Right lobe of liver (tissue), 4 donors: ENCODE data around the gene SFI1.
"Not testable (repeated sequence)": the region's sequence is repeated elsewhere in the genome, so short reads cannot be mapped to it uniquely, and the experiment has no call there.

Experiments
- POLR2A ChIP-seq: fragments of 450-650 bp; IDR thresholded peaks from one replicate; pipeline ENCODE4 v1.6.1; 2017; ENCODE audit warnings: antibody characterized with exemption, mild to moderate bottlenecking
- TF ChIP-seq, protein P1 (sequence below), 4 donors: fragments of 200-600 bp in 3 of 4; fragments of 450-650 bp in 1 of 4; IDR thresholded peaks; one replicate each; pipeline versions ENCODE4 v1.5.1 to v1.8.0; 2016 to 2022; ENCODE audit warnings: antibody characterized with exemption in 4 of 4, mild to moderate bottlenecking in 2 of 4
- donor health status: DM: no; HTN: no; CAD: no.
- donor health status: DM: no; HTN: no; CAD: no.
- donor health status: DM: no; HTN: yes; CAD: no.

DNA sequence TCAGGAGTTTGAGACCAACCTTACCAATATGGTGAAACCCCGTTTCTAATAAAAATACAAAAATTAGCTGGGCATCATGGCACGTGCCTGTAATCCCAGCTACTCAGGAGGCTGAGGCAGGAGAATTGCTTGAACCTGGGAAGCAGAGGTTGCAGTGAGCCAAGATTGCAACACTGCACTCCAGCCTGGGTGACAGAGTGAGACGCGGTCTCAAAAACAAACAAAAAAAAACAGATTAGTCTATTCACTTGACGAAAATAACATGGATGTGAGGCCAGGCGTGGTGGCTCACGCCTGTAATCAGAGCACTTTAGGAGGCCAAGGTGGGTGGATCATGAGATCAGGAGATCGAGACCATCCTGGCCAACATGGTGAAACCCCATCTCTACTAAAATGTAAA, 13.9 kb upstream of the SFI1 start:
- TF ChIP-seq, protein P1, sequence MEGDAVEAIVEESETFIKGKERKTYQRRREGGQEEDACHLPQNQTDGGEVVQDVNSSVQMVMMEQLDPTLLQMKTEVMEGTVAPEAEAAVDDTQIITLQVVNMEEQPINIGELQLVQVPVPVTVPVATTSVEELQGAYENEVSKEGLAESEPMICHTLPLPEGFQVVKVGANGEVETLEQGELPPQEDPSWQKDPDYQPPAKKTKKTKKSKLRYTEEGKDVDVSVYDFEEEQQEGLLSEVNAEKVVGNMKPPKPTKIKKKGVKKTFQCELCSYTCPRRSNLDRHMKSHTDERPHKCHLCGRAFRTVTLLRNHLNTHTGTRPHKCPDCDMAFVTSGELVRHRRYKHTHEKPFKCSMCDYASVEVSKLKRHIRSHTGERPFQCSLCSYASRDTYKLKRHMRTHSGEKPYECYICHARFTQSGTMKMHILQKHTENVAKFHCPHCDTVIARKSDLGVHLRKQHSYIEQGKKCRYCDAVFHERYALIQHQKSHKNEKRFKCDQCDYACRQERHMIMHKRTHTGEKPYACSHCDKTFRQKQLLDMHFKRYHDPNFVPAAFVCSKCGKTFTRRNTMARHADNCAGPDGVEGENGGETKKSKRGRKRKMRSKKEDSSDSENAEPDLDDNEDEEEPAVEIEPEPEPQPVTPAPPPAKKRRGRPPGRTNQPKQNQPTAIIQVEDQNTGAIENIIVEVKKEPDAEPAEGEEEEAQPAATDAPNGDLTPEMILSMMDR (IDR thresholded peaks at IDR 0.05): not testable (repeated sequence)
- not testable (repeated sequence) for TF ChIP-seq POLR2A
